ENCODE data around the gene USP32.

Gene USP32

GRCh38 chr17:60252459-60252858 lies 139.5 kb downstream of the USP32 start:
- Histone ChIP-seq H3K36me3 (ENCODE audit: low read length) (peaks cover 12% of the 10 kb centered on the region), H3K27ac (ENCODE audit: low read depth, low read length) (no peak overlapping the region), H3K27me3 (ENCODE audit: low read length) (no peaks in the 10 kb centered on the region), H3K79me2 (ENCODE audit: insufficient read depth, low read length) (no peaks in the 10 kb centered on the region), H3K4me2 (ENCODE audit: low read depth, low read length, poor library complexity, severe bottlenecking) (no peak overlapping the region), H3K9ac (ENCODE audit: low read length) (no peak overlapping the region), H3K9me3 (ENCODE audit: insufficient read depth, low read length) (no peaks in the 10 kb centered on the region), H3F3A (ENCODE audit: insufficient read depth) (no peaks in the 10 kb centered on the region), H2AFZ (ENCODE audit: low read depth, low read length, severe bottlenecking) (no peak overlapping the region), H4K20me1 (ENCODE audit: low read depth, low read length) (no peaks in the 10 kb centered on the region), H3K4me3 (ENCODE audit: insufficient read depth, low read length, poor library complexity, severe bottlenecking) (no peak overlapping the region), H3K9me2 (replicated peaks; ENCODE audit: insufficient read depth, low read length) (no peaks in the 10 kb centered on the region)
- TF ChIP-seq CTCF (IDR thresholded peaks at IDR 0.05; ENCODE audit: insufficient read depth, low read length, poor library complexity, severe bottlenecking) (no peak), EZH2phosphoT487 (conservative IDR thresholded peaks at IDR 0.05; ENCODE audit: low read length) (no peak)

DNA sequence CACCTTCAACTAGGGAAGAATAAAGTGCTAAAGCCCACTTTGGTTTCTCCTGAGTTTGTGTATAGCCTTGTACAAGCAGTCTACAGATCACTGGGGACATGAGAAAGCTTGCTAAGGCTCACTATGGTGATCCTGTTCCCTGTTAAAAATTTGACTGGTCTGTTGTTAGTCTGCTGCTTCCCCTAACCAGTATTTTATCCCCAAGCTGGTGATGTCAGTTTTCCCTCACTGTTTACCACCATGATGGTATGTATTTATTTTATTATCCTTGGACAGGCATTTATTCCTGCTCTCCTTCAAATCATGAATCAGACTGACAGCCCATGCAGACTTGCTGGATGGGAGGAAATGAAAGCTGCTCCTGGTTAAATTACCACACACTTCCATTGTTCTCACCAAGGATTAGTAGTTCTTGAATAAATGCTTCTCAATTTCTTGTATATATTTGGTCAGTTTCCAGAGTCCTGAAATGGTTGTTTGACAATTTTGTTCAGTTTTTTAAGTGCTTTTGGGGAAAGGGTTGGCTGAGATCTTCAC lies 142.6 kb downstream of the USP32 start:
- TF ChIP-seq EZH2phosphoT487 (conservative IDR thresholded peaks at IDR 0.05; ENCODE audit: low read length) (no peak), CTCF (IDR thresholded peaks at IDR 0.05; ENCODE audit: insufficient read depth, low read length, poor library complexity, severe bottlenecking) (no peak)
- Histone ChIP-seq H3K79me2 (ENCODE audit: insufficient read depth, low read length) (no peaks in the 10 kb centered on the region), H3K4me2 (ENCODE audit: low read depth, low read length, poor library complexity, severe bottlenecking) (no peak overlapping the region), H3F3A (ENCODE audit: insufficient read depth) (no peaks in the 10 kb centered on the region), H3K9ac (ENCODE audit: low read length) (no peak overlapping the region), H3K27ac (ENCODE audit: low read depth, low read length) (no peak overlapping the region), H3K9me2 (replicated peaks; ENCODE audit: insufficient read depth, low read length) (no peaks in the 10 kb centered on the region), H3K36me3 (ENCODE audit: low read length) (peaks cover 12% of the 10 kb centered on the region), H3K9me3 (ENCODE audit: insufficient read depth, low read length) (no peaks in the 10 kb centered on the region), H3K27me3 (ENCODE audit: low read length) (no peaks in the 10 kb centered on the region), H3K4me3 (ENCODE audit: insufficient read depth, low read length, poor library complexity, severe bottlenecking) (no peak overlapping the region), H4K20me1 (ENCODE audit: low read depth, low read length) (no peaks in the 10 kb centered on the region), H2AFZ (ENCODE audit: low read depth, low read length, severe bottlenecking) (no peak overlapping the region)

GRCh38 chr17:60248618-60249289 lies 143.2 kb downstream of the USP32 start:
- no peak overlapping the region for H3K4me3 ChIP-seq (ENCODE audit: insufficient read depth, low read length, poor library complexity, severe bottlenecking)
- H3K79me2 ChIP-seq (ENCODE audit: insufficient read depth, low read length): no peaks in the 10 kb centered on the region
- no peaks in the 10 kb centered on the region for H3K9me3 ChIP-seq (ENCODE audit: insufficient read depth, low read length)
- no peaks in the 10 kb centered on the region for H3K9me2 ChIP-seq (replicated peaks; ENCODE audit: insufficient read depth, low read length)
- no peaks in the 10 kb centered on the region for H3K27me3 ChIP-seq (ENCODE audit: low read length)
- no peak for TF ChIP-seq CTCF (IDR thresholded peaks at IDR 0.05; ENCODE audit: insufficient read depth, low read length, poor library complexity, severe bottlenecking)
- TF ChIP-seq EZH2phosphoT487 (conservative IDR thresholded peaks at IDR 0.05; ENCODE audit: low read length): no peak
- H2AFZ ChIP-seq (ENCODE audit: low read depth, low read length, severe bottlenecking): no peak overlapping the region
- no peaks in the 10 kb centered on the region for H4K20me1 ChIP-seq (ENCODE audit: low read depth, low read length)
- H3K27ac ChIP-seq (ENCODE audit: low read depth, low read length): no peak overlapping the region
- no peak overlapping the region for H3K9ac ChIP-seq (ENCODE audit: low read length)
- no peaks in the 10 kb centered on the region for H3F3A ChIP-seq (ENCODE audit: insufficient read depth)
- peaks cover 12% of the 10 kb centered on the region for H3K36me3 ChIP-seq (ENCODE audit: low read length)
- no peak overlapping the region for H3K4me2 ChIP-seq (ENCODE audit: low read depth, low read length, poor library complexity, severe bottlenecking)

Data from SU-DHL-6 (cell line).